ENCODE results near the gene PEX26.

- TF ChIP-seq CTCF (IDR thresholded peaks at IDR 0.05) (no peak), POLR2A (IDR thresholded peaks at IDR 0.05) (no peak)
These were observed 12.5 kb upstream of the PEX26 start for GRCh38 chr22:18065256-18065655.

Data from lower leg skin (tissue), 3 donors.